HCT116 (cell line): ENCODE results near the gene FBXO30. TPM values are rescaled to one million over a fixed set of nuclear protein-coding genes. Genes with fewer than 3 reads are reported as not detected.

Experiments used
- ATAC-seq: fragments of 200-7000 bp; cut with Tn5 transposase; 2 replicates; pipeline ENCODE4 v1.9.1; 2020; ENCODE audit warnings: mild to moderate bottlenecking, moderate library complexity
- BruUV-seq: library from RNA; stranded (reverse); fragments of 400-500 nt; replicated peaks from 2 replicates; lab custom pipeline; 2021; lab: Mats Ljungman, UMichigan
- CTCF ChIA-PET: fragments of 300-600 bp; sonication (Branson Sonifier 250); formaldehyde crosslinking; loops from one replicate; lab custom pipeline; 2021; ENCODE audit warnings: antibody characterized with exemption; lab: Charles Lee
- POLR2A ChIA-PET: fragments of 300-600, 350-600 bp; sonication (Branson Sonifier 250); formaldehyde crosslinking; loops from one replicate; lab custom pipeline; 2021; ENCODE audit warnings: antibody characterized with exemption; lab: Charles Lee
- RAD21 ChIA-PET, 2 experiments: fragments of 300-600 bp; sonication (Branson Sonifier 250); formaldehyde crosslinking; loops; one replicate each; lab custom pipeline; 2023; ENCODE audit warnings: low total read pairs in 2 of 2; ENCODE audit not compliant: uncharacterized antibody in 2 of 2, unreplicated experiment in 2 of 2, low non-redundant PET in 1 of 2; lab: Charles Lee
- DNase-seq: peaks from one replicate; pipeline ENCODE4 v3.0.0-alpha.2; 2010; ENCODE audit warnings: low read depth, low spot score
- H2AFZ ChIP-seq: fragments of 200-600 bp; shearing (Covaris generic), sonication (generic); 2 replicates; pipeline ENCODE4 v1.6.1; 2017; ENCODE audit warnings: low read depth, mixed run types, mixed read lengths, antibody characterized with exemption, low read length; ENCODE audit not compliant: poor library complexity, severe bottlenecking
- H3K27ac ChIP-seq: 2 replicates; pipeline ENCODE4 v1.5.1; 2012; ENCODE audit warnings: low read depth, low read length
- H3K27me3 ChIP-seq: fragments of 200-600 bp; sonication (generic); 2 replicates; pipeline ENCODE4 v1.6.1; 2016; ENCODE audit warnings: mixed run types, low read length, mixed read lengths; ENCODE audit not compliant: insufficient read depth
- H3K36me3 ChIP-seq, 2 experiments: fragments of 200-500 bp in 1 of 2; fragments of 200-600 bp in 1 of 2; sonication (Bioruptor generic) in 1 of 2; sonication (generic) in 1 of 2; 2 replicates each; pipeline versions ENCODE4 v1.5.1 to v1.6.1; 2014 to 2016; ENCODE audit warnings: low read length in 2 of 2, inconsistent platforms in 1 of 2, mixed read lengths in 1 of 2, mixed run types in 1 of 2; ENCODE audit not compliant: insufficient read depth in 2 of 2, control insufficient read depth in 1 of 2
- H3K4me1 ChIP-seq, 2 experiments: fragments of 200-600 bp in 1 of 2; sonication (generic) in 1 of 2; 2 replicates each; pipeline versions ENCODE4 v1.5.1 to v1.6.1; 2012 to 2017; ENCODE audit warnings: low read length in 2 of 2, inconsistent platforms in 1 of 2, mild to moderate bottlenecking in 1 of 2, mixed read lengths in 1 of 2, mixed run types in 1 of 2, moderate library complexity in 1 of 2; ENCODE audit not compliant: insufficient read depth in 2 of 2, control insufficient read depth in 1 of 2
- H3K4me2 ChIP-seq: fragments of 200-600 bp; sonication (generic); 2 replicates; pipeline ENCODE4 v1.6.1; 2017; ENCODE audit warnings: mixed run types, low read length, mixed read lengths
- H3K4me3 ChIP-seq, 2 experiments: fragments of 200-600 bp in 1 of 2; sonication (generic) in 1 of 2; replicated peaks in 1 of 2; 2 replicates each; pipeline ENCODE4 v1.5.1; 2011 to 2016; ENCODE audit warnings: low read length in 2 of 2, control low read depth in 1 of 2, low read depth in 1 of 2, mild to moderate bottlenecking in 1 of 2, mixed read lengths in 1 of 2, mixed run types in 1 of 2
- H3K79me2 ChIP-seq: fragments of 200-600 bp; sonication (generic); 2 replicates; pipeline ENCODE4 v1.6.1; 2017; ENCODE audit warnings: mild to moderate bottlenecking, mixed run types, low read length, moderate library complexity, mixed read lengths; ENCODE audit not compliant: insufficient read depth
- H3K9ac ChIP-seq: fragments of 200-600 bp; sonication (generic); 2 replicates; pipeline ENCODE4 v1.6.1; 2016; ENCODE audit warnings: low read length, mixed read lengths
- H3K9me2 ChIP-seq: fragments of 200-600 bp; sonication (generic), shearing (Covaris generic); 2 replicates; pipeline ENCODE4 v1.6.1; 2017; ENCODE audit warnings: mixed run types, mild to moderate bottlenecking, moderate library complexity; ENCODE audit not compliant: insufficient read depth
- H3K9me3 ChIP-seq, 2 experiments: fragments of 200-500 bp in 1 of 2; fragments of 200-600 bp in 1 of 2; sonication (Bioruptor generic) in 1 of 2; sonication (generic) in 1 of 2; 2 replicates each; pipeline ENCODE4 v1.6.1; 2014 to 2017; ENCODE audit warnings: low read length in 2 of 2, mixed read lengths in 2 of 2, inconsistent platforms in 1 of 2, low read depth in 1 of 2, mild to moderate bottlenecking in 1 of 2, mixed run types in 1 of 2, moderate library complexity in 1 of 2; ENCODE audit not compliant: control insufficient read depth in 1 of 2, insufficient read depth in 1 of 2
- H4K20me1 ChIP-seq: fragments of 200-600 bp; sonication (generic), shearing (Covaris generic); 2 replicates; pipeline ENCODE4 v1.6.1; 2017; ENCODE audit warnings: mixed run types, mild to moderate bottlenecking, moderate library complexity; ENCODE audit not compliant: insufficient read depth
- CTCF ChIP-seq, 3 experiments: fragments of 200-600 bp in 1 of 3; sonication (generic) in 1 of 3; IDR thresholded peaks in 2 of 3; conservative IDR thresholded peaks in 1 of 3; 2 replicates each; pipeline ENCODE4 v1.5.1; 2012 to 2017; ENCODE audit warnings: low read depth in 2 of 3, low read length in 2 of 3, antibody characterized with exemption in 1 of 3, borderline replicate concordance in 1 of 3, control low read depth in 1 of 3, mild to moderate bottlenecking in 1 of 3, mixed read lengths in 1 of 3, mixed run types in 1 of 3, moderate library complexity in 1 of 3; ENCODE audit not compliant: insufficient read depth in 1 of 3
- ELF1 ChIP-seq: IDR thresholded peaks from 2 replicates; pipeline ENCODE4 v1.6.1; 2012; ENCODE audit warnings: low read depth, borderline replicate concordance
- FOSL1 ChIP-seq: IDR thresholded peaks from 2 replicates; pipeline ENCODE4 v1.6.1; 2012; ENCODE audit warnings: low read depth
- POLR2A ChIP-seq: IDR thresholded peaks from 2 replicates; pipeline ENCODE4 v1.7.0; 2011; ENCODE audit warnings: borderline replicate concordance; ENCODE audit not compliant: insufficient read depth, insufficient read length; ENCODE audit errors: extremely low read depth
- POLR2AphosphoS5 ChIP-seq: IDR thresholded peaks from 2 replicates; pipeline ENCODE4 v1.6.1; 2011; ENCODE audit warnings: mild to moderate bottlenecking, low read depth, low read length, moderate library complexity
- RAD21 ChIP-seq: IDR thresholded peaks from 2 replicates; pipeline ENCODE4 v1.6.1; 2012; ENCODE audit warnings: low read depth, mild to moderate bottlenecking
- ZFX ChIP-seq: fragments of 450-650 bp; IDR thresholded peaks from 2 replicates; pipeline ENCODE4 v1.6.1; 2017
- intact Hi-C: fragments of 100-400 bp; cut with micrococcal nuclease; formaldehyde crosslinking; loops from 2 replicates; pipeline ENCODE4 v1.10.0; 2022
- total RNA-seq: library from RNA; stranded (reverse); gene quantifications from one replicate; pipeline ENCODE4 v1.2.1, GENCODE V29; 2021; ENCODE audit not compliant: unreplicated experiment
- TF ChIP-seq, protein P1 (sequence below): IDR thresholded peaks from 2 replicates; pipeline ENCODE4 v1.6.1; 2012
- TF ChIP-seq, protein P2 (sequence below): IDR thresholded peaks from 2 replicates; pipeline ENCODE4 v1.6.1; 2012; ENCODE audit warnings: low read depth

FBXO30 gene
- total RNA-seq, 1 experiment from 2014 or later, result 9.1 TPM

DNA sequence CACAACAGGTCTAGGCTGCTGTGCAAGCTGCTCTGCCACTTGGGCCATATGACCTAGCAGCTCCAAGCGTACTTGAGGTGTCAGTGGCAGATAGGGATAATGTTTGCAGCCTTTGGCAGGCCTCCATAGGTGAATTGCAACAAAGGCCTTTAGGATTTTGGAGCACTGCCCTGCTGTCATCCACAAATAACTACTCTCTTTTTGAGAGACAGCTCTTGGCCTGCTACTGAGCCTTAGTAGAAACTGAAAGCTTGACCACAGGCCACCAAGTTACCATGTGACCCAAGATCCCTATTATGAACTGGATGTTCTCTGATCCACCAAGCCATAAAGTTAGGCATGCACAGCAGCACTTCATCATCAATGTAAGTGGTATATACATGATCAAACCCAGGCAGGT is 29.9 kb downstream of the FBXO30 start:
- no peaks in the 10 kb centered on the region for H3K36me3 ChIP-seq
- H3K79me2 ChIP-seq, result no peaks in the 10 kb centered on the region
- H3K9me2 ChIP-seq, result 0 out of 2 replicates have a peak, but pooled peaks cover 3% of the 10 kb centered on the region
- intact Hi-C loops, result no loop called here
- no peaks in the 10 kb centered on the region for H4K20me1 ChIP-seq
- H3K4me3 ChIP-seq, result no peak overlapping the region
- no peaks in the 10 kb centered on the region for H3K27me3 ChIP-seq
- CTCF ChIA-PET, result no interaction called here
- H3K27ac ChIP-seq, result no peak overlapping the region
- no peaks in the 10 kb centered on the region for H3K4me1 ChIP-seq
- no TSS peak for BruUV-seq
- ATAC-seq (no peak), DNase-seq (no peak)
- RAD21 ChIA-PET, result no interaction called here
- TF ChIP-seq ELF1, result no peak
- H3K9ac ChIP-seq, result no peak overlapping the region
- no peaks in the 10 kb centered on the region for H3K9me3 ChIP-seq
- POLR2A ChIA-PET, result no interaction called here
- H2AFZ ChIP-seq, result no peak overlapping the region
- no peak overlapping the region for H3K4me2 ChIP-seq

GRCh38 chr6:145783796-145784195 is 30.8 kb downstream of the FBXO30 start:
- Histone ChIP-seq H3K36me3 (no peaks in the 10 kb centered on the region), H3K27ac (no peak overlapping the region), H3K9ac (no peak overlapping the region), H4K20me1 (no peaks in the 10 kb centered on the region), H2AFZ (no peak overlapping the region), H3K9me2 (0 out of 2 replicates have a peak, but pooled peaks cover 3% of the 10 kb centered on the region), H3K27me3 (no peaks in the 10 kb centered on the region), H3K4me1 (no peaks in the 10 kb centered on the region), H3K79me2 (no peaks in the 10 kb centered on the region), H3K4me3 (no peak overlapping the region), H3K9me3 (no peaks in the 10 kb centered on the region), H3K4me2 (no peak overlapping the region)
- CTCF ChIA-PET, result no interaction called here
- BruUV-seq, result no TSS peak
- POLR2A ChIA-PET, result no interaction called here
- ATAC-seq (no peak), DNase-seq (no peak)
- RAD21 ChIA-PET, result no interaction called here
- TF ChIP-seq ELF1 (no peak), FOSL1 (no peak), ZFX (no peak), CTCF (IDR thresholded peaks at IDR 0.05 in 2 of 3, conservative IDR thresholded peaks at IDR 0.05 in 1 of 3; ENCODE audit: borderline replicate concordance in 1 of 3, insufficient read depth in 1 of 3, low read depth in 2 of 3, low read length in 2 of 3) (no peak), POLR2A (no peak), POLR2AphosphoS5 (no peak), RAD21 (no peak)
- TF ChIP-seq, protein P1, sequence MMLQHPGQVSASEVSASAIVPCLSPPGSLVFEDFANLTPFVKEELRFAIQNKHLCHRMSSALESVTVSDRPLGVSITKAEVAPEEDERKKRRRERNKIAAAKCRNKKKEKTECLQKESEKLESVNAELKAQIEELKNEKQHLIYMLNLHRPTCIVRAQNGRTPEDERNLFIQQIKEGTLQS, result no peak
- TF ChIP-seq, protein P2, sequence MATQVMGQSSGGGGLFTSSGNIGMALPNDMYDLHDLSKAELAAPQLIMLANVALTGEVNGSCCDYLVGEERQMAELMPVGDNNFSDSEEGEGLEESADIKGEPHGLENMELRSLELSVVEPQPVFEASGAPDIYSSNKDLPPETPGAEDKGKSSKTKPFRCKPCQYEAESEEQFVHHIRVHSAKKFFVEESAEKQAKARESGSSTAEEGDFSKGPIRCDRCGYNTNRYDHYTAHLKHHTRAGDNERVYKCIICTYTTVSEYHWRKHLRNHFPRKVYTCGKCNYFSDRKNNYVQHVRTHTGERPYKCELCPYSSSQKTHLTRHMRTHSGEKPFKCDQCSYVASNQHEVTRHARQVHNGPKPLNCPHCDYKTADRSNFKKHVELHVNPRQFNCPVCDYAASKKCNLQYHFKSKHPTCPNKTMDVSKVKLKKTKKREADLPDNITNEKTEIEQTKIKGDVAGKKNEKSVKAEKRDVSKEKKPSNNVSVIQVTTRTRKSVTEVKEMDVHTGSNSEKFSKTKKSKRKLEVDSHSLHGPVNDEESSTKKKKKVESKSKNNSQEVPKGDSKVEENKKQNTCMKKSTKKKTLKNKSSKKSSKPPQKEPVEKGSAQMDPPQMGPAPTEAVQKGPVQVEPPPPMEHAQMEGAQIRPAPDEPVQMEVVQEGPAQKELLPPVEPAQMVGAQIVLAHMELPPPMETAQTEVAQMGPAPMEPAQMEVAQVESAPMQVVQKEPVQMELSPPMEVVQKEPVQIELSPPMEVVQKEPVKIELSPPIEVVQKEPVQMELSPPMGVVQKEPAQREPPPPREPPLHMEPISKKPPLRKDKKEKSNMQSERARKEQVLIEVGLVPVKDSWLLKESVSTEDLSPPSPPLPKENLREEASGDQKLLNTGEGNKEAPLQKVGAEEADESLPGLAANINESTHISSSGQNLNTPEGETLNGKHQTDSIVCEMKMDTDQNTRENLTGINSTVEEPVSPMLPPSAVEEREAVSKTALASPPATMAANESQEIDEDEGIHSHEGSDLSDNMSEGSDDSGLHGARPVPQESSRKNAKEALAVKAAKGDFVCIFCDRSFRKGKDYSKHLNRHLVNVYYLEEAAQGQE, result no peak
- intact Hi-C loops, result no loop called here
